Liver (tissue), 9 donors: ENCODE results near the gene EVI5. TPM values are rescaled to one million over a fixed set of nuclear protein-coding genes. Genes with fewer than 3 reads are reported as not detected.

Experiments
- DNase-seq: peaks from one replicate; pipeline ENCODE4 v3.0.0-alpha.2; 2017; ENCODE audit warnings: low spot score
- H3K27ac ChIP-seq, 2 donors: one replicate each; pipeline ENCODE4 v1.7.0; 2013; ENCODE audit warnings: inconsistent platforms in 2 of 2, low read length in 2 of 2, control low read depth in 1 of 2, low read depth in 1 of 2, mild to moderate bottlenecking in 1 of 2
- H3K27me3 ChIP-seq, 4 donors: one replicate each; pipeline versions ENCODE4 v1.6.1 to v1.7.0; 2013; ENCODE audit warnings: low read length in 3 of 4, inconsistent platforms in 1 of 4, mild to moderate bottlenecking in 1 of 4, moderate library complexity in 1 of 4; ENCODE audit not compliant: control insufficient read depth in 4 of 4, insufficient read depth in 4 of 4
- H3K36me3 ChIP-seq, 4 donors: one replicate each; pipeline versions ENCODE4 v1.6.1 to v1.7.0; 2013; ENCODE audit warnings: low read length in 3 of 4, mild to moderate bottlenecking in 3 of 4, low read depth in 1 of 4, moderate library complexity in 1 of 4; ENCODE audit not compliant: control insufficient read depth in 4 of 4, insufficient read depth in 3 of 4
- H3K4me1 ChIP-seq, 4 donors: one replicate each; pipeline versions ENCODE4 v1.6.1 to v1.7.0; 2013; ENCODE audit warnings: low read length in 3 of 4, mild to moderate bottlenecking in 3 of 4, moderate library complexity in 1 of 4; ENCODE audit not compliant: control insufficient read depth in 4 of 4, insufficient read depth in 4 of 4
- H3K4me3 ChIP-seq, 3 donors: one replicate each; pipeline versions ENCODE4 v1.6.1 to v1.7.0; 2013; ENCODE audit warnings: low read length in 3 of 3, control low read depth in 1 of 3, low read depth in 1 of 3, mild to moderate bottlenecking in 1 of 3
- H3K9ac ChIP-seq, 2 donors: one replicate each; pipeline ENCODE4 v1.7.0; 2013; ENCODE audit warnings: low read length in 2 of 2, mild to moderate bottlenecking in 2 of 2, moderate library complexity in 2 of 2, control low read depth in 1 of 2, low read depth in 1 of 2
- H3K9me3 ChIP-seq, 4 donors: one replicate each; pipeline versions ENCODE4 v1.6.1 to v1.7.0; 2013; ENCODE audit warnings: low read length in 3 of 4; ENCODE audit not compliant: control insufficient read depth in 4 of 4
- EGR1 ChIP-seq, 2 donors: IDR thresholded peaks; 2 replicates each; pipeline ENCODE4 v1.6.1; 2016 to 2018; ENCODE audit warnings: antibody characterized with exemption in 2 of 2, low read depth in 2 of 2
- FOXA1 ChIP-seq: IDR thresholded peaks from 2 replicates; pipeline ENCODE4 v1.6.1; 2016; ENCODE audit warnings: antibody characterized with exemption
- FOXA2 ChIP-seq: IDR thresholded peaks from 2 replicates; pipeline ENCODE4 v1.6.1; 2016; ENCODE audit warnings: antibody characterized with exemption
- GABPA ChIP-seq, 2 donors: IDR thresholded peaks in 1 of 2; conservative IDR thresholded peaks in 1 of 2; 2 replicates each; pipeline ENCODE4 v1.6.1; 2016; ENCODE audit warnings: antibody characterized with exemption in 2 of 2, mild to moderate bottlenecking in 1 of 2, moderate library complexity in 1 of 2
- HNF4A ChIP-seq, 2 donors: conservative IDR thresholded peaks; 2 replicates each; pipeline ENCODE4 v1.6.1; 2016; ENCODE audit warnings: antibody characterized with exemption in 2 of 2, mild to moderate bottlenecking in 2 of 2
- JUND ChIP-seq, 2 donors: IDR thresholded peaks; 2 replicates each; pipeline ENCODE4 v1.6.1; 2016; ENCODE audit warnings: antibody characterized with exemption in 2 of 2
- NR2F2 ChIP-seq: IDR thresholded peaks from 2 replicates; pipeline ENCODE4 v1.6.1; 2016; ENCODE audit warnings: antibody characterized with exemption
- RAD21 ChIP-seq, 2 donors: IDR thresholded peaks; 2 replicates each; pipeline ENCODE4 v1.6.1; 2016; ENCODE audit warnings: antibody characterized with exemption in 2 of 2, mild to moderate bottlenecking in 2 of 2
- RXRA ChIP-seq, 2 donors: IDR thresholded peaks; 2 replicates each; pipeline ENCODE4 v1.6.1; 2017 to 2018; ENCODE audit warnings: antibody characterized with exemption in 2 of 2, mild to moderate bottlenecking in 1 of 2
- SP1 ChIP-seq: IDR thresholded peaks from 2 replicates; pipeline ENCODE4 v1.6.1; 2018; ENCODE audit warnings: antibody characterized with exemption, mild to moderate bottlenecking
- TAF1 ChIP-seq: conservative IDR thresholded peaks from 2 replicates; pipeline ENCODE4 v1.6.1; 2016; ENCODE audit warnings: antibody characterized with exemption, mild to moderate bottlenecking
- YY1 ChIP-seq: IDR thresholded peaks from 2 replicates; pipeline ENCODE4 v1.6.1; 2016; ENCODE audit warnings: antibody characterized with exemption, mild to moderate bottlenecking
- WGBS: extraction: QIAGEN DNeasy Blood & Tissue Kit; methylation state at CpG from one replicate; pipeline ENCODE4 v1.1.7; 2013; 5-methylcytosine and 5-hydroxymethylcytosine counted together
- polyA plus RNA-seq, 2 donors: library from polyadenylated mRNA; stranded (reverse) in 1 of 2; unstranded in 1 of 2; fragments of 200-250 nt in 1 of 2; fragments of >200 nt in 1 of 2; fragmentation: Nextera tagmentation in 1 of 2; extraction: Ambion mirVana in 1 of 2; gene quantifications; one replicate each; pipeline versions ENCODE4 v1.2.1 to v1.2.3, GENCODE V29; 2013 to 2015
- total RNA-seq, 2 donors: library from RNA; depleted of rRNA; stranded (reverse); fragments of >200 nt; gene quantifications; one replicate each; pipeline ENCODE4 v1.2.3, GENCODE V29; 2014
- TF ChIP-seq, protein P1 (sequence below): IDR thresholded peaks from 2 replicates; pipeline ENCODE4 v1.6.1; 2016; ENCODE audit warnings: antibody characterized with exemption
- TF ChIP-seq, protein P2 (sequence below): IDR thresholded peaks from 2 replicates; pipeline ENCODE4 v1.6.1; 2016; ENCODE audit warnings: antibody characterized with exemption, mild to moderate bottlenecking
- TF ChIP-seq, protein P3 (sequence below): IDR thresholded peaks from 2 replicates; pipeline ENCODE4 v1.6.1; 2016; ENCODE audit warnings: antibody characterized with exemption
- donor health status: healthy.
- donor health status: healthy.
- donor health status: healthy.
- donor health status: healthy.
- donor health status: healthy.

The EVI5 gene
- total and polyA plus RNA-seq, 4 donors, result 4.0 to 35.9 (median 19.1) TPM

DNA sequence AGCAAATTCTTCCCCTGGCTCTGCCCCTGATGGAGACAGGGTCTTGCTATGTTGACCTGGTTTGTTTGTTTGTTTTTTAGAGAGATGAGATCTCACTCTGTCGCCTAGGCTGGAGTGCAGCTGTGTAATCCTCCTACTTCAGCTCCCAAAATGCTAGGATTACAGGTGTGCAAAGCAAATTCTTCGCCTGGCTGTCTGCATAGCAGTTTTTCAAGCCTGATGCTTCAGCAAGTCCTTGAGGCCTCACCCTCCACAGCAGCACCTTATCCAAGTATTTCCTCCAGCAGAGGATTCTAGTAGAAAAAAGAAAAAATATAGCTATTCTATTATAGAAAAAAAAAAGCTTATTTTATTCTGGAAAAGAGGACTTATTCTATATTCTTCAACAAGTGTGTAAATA lies 31.8 kb upstream of the EVI5 start:
- H3K9me3 ChIP-seq, result no peaks in the 10 kb centered on the region
- no peaks in the 10 kb centered on the region for H3K27me3 ChIP-seq
- no peaks in the 10 kb centered on the region for H3K36me3 ChIP-seq
- H3K27ac ChIP-seq, result no peak overlapping the region
- TF ChIP-seq JUND (IDR thresholded peaks at IDR 0.05) (no peak), HNF4A (conservative IDR thresholded peaks at IDR 0.05) (no peak), GABPA (IDR thresholded peaks at IDR 0.05 in 1 of 2, conservative IDR thresholded peaks at IDR 0.05 in 1 of 2) (no peak), FOXA2 (no peak), FOXA1 (no peak)
- TF ChIP-seq, protein P1, sequence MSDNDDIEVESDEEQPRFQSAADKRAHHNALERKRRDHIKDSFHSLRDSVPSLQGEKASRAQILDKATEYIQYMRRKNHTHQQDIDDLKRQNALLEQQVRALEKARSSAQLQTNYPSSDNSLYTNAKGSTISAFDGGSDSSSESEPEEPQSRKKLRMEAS, result no peak
- TF ChIP-seq, protein P2, sequence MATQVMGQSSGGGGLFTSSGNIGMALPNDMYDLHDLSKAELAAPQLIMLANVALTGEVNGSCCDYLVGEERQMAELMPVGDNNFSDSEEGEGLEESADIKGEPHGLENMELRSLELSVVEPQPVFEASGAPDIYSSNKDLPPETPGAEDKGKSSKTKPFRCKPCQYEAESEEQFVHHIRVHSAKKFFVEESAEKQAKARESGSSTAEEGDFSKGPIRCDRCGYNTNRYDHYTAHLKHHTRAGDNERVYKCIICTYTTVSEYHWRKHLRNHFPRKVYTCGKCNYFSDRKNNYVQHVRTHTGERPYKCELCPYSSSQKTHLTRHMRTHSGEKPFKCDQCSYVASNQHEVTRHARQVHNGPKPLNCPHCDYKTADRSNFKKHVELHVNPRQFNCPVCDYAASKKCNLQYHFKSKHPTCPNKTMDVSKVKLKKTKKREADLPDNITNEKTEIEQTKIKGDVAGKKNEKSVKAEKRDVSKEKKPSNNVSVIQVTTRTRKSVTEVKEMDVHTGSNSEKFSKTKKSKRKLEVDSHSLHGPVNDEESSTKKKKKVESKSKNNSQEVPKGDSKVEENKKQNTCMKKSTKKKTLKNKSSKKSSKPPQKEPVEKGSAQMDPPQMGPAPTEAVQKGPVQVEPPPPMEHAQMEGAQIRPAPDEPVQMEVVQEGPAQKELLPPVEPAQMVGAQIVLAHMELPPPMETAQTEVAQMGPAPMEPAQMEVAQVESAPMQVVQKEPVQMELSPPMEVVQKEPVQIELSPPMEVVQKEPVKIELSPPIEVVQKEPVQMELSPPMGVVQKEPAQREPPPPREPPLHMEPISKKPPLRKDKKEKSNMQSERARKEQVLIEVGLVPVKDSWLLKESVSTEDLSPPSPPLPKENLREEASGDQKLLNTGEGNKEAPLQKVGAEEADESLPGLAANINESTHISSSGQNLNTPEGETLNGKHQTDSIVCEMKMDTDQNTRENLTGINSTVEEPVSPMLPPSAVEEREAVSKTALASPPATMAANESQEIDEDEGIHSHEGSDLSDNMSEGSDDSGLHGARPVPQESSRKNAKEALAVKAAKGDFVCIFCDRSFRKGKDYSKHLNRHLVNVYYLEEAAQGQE, result no peak
- H3K4me1 ChIP-seq, result peaks cover 0 to 12% (median 3%) of the 10 kb centered on the region in 4 donors
- 77% methylated on average over 2 of the region's 2 CpGs for WGBS
- no peak overlapping the region for H3K9ac ChIP-seq
- no peak for DNase-seq
- H3K4me3 ChIP-seq, result no peak overlapping the region

DNA sequence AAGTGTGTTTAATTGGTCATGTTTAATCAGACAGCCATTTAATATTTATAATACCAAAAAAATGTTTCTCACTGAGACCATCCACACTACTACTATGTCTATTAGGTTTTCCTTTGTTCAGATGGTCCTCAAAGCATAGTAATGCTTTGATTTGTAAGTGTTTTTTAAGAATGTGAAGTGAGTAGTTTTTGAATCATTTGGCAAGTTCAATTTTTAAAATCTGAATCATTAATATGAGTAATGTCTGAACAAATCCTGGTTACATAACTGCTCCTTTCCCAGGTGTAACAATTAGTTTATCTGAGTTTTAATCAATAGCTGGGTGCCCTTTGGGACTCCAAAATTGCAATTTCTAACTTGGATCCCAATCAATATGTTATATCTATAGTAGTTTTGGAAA lies 23.5 kb upstream of the EVI5 start:
- no peaks in the 10 kb centered on the region for H3K9me3 ChIP-seq
- no peak overlapping the region for H3K9ac ChIP-seq
- no peak for DNase-seq
- no peaks in the 10 kb centered on the region for H3K36me3 ChIP-seq
- H3K27me3 ChIP-seq, result no peaks in the 10 kb centered on the region
- TF ChIP-seq EGR1 (IDR thresholded peaks at IDR 0.05; ENCODE audit: low read depth in 2 of 2) (no peak), GABPA (IDR thresholded peaks at IDR 0.05 in 1 of 2, conservative IDR thresholded peaks at IDR 0.05 in 1 of 2) (no peak), RAD21 (IDR thresholded peaks at IDR 0.05) (no peak), HNF4A (conservative IDR thresholded peaks at IDR 0.05) (no peak), FOXA1 (no peak), TAF1 (no peak)
- TF ChIP-seq, protein P1, result no peak
- TF ChIP-seq, protein P3, sequence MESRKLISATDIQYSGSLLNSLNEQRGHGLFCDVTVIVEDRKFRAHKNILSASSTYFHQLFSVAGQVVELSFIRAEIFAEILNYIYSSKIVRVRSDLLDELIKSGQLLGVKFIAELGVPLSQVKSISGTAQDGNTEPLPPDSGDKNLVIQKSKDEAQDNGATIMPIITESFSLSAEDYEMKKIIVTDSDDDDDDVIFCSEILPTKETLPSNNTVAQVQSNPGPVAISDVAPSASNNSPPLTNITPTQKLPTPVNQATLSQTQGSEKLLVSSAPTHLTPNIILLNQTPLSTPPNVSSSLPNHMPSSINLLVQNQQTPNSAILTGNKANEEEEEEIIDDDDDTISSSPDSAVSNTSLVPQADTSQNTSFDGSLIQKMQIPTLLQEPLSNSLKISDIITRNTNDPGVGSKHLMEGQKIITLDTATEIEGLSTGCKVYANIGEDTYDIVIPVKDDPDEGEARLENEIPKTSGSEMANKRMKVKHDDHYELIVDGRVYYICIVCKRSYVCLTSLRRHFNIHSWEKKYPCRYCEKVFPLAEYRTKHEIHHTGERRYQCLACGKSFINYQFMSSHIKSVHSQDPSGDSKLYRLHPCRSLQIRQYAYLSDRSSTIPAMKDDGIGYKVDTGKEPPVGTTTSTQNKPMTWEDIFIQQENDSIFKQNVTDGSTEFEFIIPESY, result no peak
- no peaks in the 10 kb centered on the region for H3K4me1 ChIP-seq
- no peak overlapping the region for H3K4me3 ChIP-seq
- no peak overlapping the region for H3K27ac ChIP-seq

DNA sequence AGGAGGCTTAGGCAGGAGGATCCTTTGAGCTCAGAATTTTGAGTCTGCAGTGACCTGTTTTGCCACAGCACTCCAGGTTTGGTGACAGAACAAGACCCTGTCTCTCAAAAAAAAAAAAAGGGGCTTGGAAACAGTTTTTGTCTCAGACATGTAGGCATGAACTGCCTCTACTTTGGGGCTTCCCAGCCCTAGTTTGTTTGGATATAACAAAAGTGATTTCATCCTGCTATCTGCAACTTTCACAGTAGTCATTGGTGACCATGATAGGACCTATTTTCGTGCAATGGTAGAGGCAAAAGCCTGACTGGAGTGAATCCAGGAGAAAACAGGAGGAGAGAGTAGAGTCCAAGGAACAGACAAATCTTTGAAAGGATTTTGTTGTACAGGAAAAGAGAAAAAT lies 20.3 kb upstream of the EVI5 start:
- DNase-seq, result no peak
- Histone ChIP-seq H3K36me3 (no peaks in the 10 kb centered on the region), H3K9ac (no peak overlapping the region), H3K9me3 (no peaks in the 10 kb centered on the region), H3K27me3 (no peaks in the 10 kb centered on the region), H3K4me1 (no peaks in the 10 kb centered on the region), H3K27ac (peak overlapping the region; percentile 37 to 38), H3K4me3 (no peak overlapping the region)
- WGBS, result 80% methylated on average over 1 of the region's 1 CpG
- TF ChIP-seq YY1 (no peak), RAD21 (IDR thresholded peaks at IDR 0.05) (no peak), RXRA (IDR thresholded peaks at IDR 0.05) (no peak), GABPA (IDR thresholded peaks at IDR 0.05 in 1 of 2, conservative IDR thresholded peaks at IDR 0.05 in 1 of 2) (no peak), EGR1 (IDR thresholded peaks at IDR 0.05; ENCODE audit: low read depth in 2 of 2) (no peak), HNF4A (conservative IDR thresholded peaks at IDR 0.05) (no peak), FOXA2 (no peak), NR2F2 (no peak), TAF1 (no peak), SP1 (no peak)
- TF ChIP-seq, protein P2, result no peak
- TF ChIP-seq, protein P3, result no peak
